ENCODE results near the gene SLC13A2. TPM values are rescaled to one million over a fixed set of nuclear protein-coding genes. Genes with fewer than 3 reads are reported as not detected.
A peak's percentile ranks its signal among the peaks of the same experiment; 100 is the strongest.

The SLC13A2 gene
- total and polyA plus RNA-seq, 2 experiments from 2014 or later: not detected

DNA sequence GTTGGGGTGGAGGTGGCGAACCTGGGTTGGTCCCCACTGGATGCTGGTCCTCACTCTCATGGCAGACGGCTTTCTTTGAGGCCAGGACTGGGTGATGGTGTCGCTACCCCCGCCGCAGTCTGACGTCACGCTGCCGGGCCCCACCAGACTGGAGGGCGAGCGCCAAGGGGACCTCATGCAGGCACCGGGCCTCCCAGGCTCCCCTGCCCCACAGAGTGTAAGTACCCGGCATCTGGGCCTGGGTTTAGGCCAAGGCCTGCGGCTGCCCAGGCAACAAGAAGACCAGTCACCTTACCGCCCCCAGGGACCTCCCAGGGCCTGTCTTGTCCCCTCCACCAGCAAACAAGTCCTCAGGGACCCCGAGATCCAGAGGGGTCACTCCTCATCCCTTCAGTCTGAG, 50.4 kb downstream of the SLC13A2 start:
- TF ChIP-seq, protein P1, sequence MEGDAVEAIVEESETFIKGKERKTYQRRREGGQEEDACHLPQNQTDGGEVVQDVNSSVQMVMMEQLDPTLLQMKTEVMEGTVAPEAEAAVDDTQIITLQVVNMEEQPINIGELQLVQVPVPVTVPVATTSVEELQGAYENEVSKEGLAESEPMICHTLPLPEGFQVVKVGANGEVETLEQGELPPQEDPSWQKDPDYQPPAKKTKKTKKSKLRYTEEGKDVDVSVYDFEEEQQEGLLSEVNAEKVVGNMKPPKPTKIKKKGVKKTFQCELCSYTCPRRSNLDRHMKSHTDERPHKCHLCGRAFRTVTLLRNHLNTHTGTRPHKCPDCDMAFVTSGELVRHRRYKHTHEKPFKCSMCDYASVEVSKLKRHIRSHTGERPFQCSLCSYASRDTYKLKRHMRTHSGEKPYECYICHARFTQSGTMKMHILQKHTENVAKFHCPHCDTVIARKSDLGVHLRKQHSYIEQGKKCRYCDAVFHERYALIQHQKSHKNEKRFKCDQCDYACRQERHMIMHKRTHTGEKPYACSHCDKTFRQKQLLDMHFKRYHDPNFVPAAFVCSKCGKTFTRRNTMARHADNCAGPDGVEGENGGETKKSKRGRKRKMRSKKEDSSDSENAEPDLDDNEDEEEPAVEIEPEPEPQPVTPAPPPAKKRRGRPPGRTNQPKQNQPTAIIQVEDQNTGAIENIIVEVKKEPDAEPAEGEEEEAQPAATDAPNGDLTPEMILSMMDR (IDR thresholded peaks at IDR 0.05; ENCODE audit: low read depth, low read length): no peak
- no peaks in the 10 kb centered on the region for H3K9me3 ChIP-seq (ENCODE audit: low read depth)
- no peak overlapping the region for H3K27ac ChIP-seq
- peaks cover 17% of the 10 kb centered on the region for H3K4me1 ChIP-seq (ENCODE audit: low read depth)
- H3K4me3 ChIP-seq: no peak overlapping the region
- no peaks in the 10 kb centered on the region for H3K36me3 ChIP-seq
- no peak for DNase-seq (ENCODE audit: low read depth in 1 of 2, low spot score in 1 of 2)
- H3K27me3 ChIP-seq: no peaks in the 10 kb centered on the region

DNA sequence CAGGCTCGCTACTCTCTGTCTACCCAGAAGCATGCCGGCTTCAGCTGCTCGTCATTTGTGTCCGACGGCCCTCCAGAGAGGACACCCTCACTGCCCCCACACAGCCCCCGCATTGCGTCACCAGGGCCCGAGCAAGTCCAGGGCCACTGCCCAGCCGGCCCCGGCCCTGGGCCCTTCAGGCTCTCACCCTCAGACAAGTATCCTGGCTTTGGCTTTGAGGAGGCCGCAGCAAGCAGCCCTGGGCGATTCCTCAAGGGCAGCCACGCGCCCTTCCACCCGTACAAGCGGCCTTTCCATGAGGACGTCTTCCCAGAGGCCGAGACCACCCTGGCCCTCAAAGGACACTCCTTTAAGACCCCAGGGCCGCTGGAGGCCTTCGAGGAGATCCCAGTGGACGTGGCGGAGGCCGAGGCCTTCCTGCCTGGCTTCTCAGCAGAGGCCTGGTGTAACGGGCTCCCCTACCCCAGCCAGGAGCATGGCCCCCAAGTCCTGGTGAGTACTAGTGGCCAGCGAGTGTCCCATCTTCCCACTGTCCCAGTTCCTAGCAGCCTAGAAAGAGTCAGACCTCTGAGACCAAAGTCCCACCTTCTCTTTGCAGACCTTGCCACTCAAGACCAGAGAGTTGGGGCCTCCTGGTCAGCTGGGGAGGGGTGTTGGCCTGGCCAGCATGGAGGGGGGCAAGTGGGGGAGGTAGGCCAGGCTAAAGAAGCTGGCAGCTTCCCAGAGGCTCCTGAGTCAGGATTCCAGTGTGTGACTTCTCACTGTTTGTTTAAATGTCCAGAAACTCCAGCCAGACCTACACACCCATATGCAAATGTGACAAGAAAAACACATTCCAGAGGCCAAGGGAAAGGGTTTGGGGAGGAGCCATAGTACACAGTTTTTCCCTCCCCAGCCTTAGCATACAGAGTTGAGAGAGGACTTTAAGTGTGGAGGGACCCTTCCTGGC, 51.3 kb downstream of the SLC13A2 start:
- Histone ChIP-seq H3K4me3 (no peak overlapping the region), H3K36me3 (no peaks in the 10 kb centered on the region), H3K4me1 (ENCODE audit: low read depth) (peaks cover 17% of the 10 kb centered on the region), H3K9me3 (ENCODE audit: low read depth) (no peaks in the 10 kb centered on the region), H3K27me3 (no peaks in the 10 kb centered on the region), H3K27ac (peak overlapping the region; percentile 73)
- TF ChIP-seq, protein P1 (IDR thresholded peaks at IDR 0.05; ENCODE audit: low read depth, low read length): no peak
- peak; percentile 43 to 71 for DNase-seq (ENCODE audit: low read depth in 1 of 2, low spot score in 1 of 2)

DNA sequence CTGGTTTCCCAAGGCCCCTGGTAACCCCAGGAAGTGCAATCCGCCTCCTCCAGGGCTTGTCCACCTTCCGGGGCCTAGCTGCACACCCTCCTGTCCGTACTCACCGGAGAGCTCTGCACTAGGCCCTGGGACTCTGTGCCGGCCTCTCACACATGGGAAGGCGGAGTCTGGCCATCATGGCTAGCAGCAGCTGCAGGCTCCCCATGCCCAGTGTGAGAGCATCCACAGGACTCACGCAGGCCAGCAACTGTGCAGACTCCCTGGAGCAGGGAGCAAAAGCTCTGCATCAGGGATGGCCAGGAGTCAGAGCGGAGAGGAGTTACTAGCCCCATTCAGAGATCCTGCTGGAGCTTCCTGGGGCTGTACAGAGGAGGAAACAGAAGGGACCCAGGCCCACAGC, 52.9 kb downstream of the SLC13A2 start:
- H3K36me3 ChIP-seq: no peaks in the 10 kb centered on the region
- no peak overlapping the region for H3K4me3 ChIP-seq
- no peak for DNase-seq (ENCODE audit: low read depth in 1 of 2, low spot score in 1 of 2)
- TF ChIP-seq, protein P1 (IDR thresholded peaks at IDR 0.05; ENCODE audit: low read depth, low read length): no peak
- no peaks in the 10 kb centered on the region for H3K27me3 ChIP-seq
- no peak overlapping the region for H3K27ac ChIP-seq
- peaks cover 17% of the 10 kb centered on the region for H3K4me1 ChIP-seq (ENCODE audit: low read depth)
- H3K9me3 ChIP-seq (ENCODE audit: low read depth): no peaks in the 10 kb centered on the region

DNA sequence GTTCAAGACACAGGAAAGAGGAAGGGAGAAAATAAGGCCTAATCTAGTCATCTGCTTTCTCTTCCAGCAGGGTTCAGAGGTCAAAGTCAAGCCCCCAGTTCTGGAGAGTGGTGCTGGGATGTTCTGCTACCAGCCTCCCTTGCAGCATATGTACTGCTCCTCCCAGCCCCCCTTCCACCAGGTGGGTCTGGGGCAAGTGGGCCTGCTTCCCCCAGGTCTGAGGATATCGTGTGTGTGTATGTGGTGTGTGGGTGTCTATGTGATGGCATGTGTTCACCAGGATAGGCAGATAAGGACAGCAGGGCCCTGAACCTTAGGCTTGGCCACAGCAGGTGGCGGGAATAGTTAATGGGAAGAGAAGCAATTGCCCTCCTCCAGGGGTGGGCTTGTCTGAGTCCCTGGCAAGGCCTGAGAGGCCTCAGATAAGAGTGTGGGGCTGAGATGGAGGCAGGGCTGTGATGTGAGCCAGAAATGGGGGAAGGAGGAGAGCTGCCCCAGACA, 53.8 kb downstream of the SLC13A2 start:
- TF ChIP-seq, protein P1 (IDR thresholded peaks at IDR 0.05; ENCODE audit: low read depth, low read length): no peak
- Histone ChIP-seq H3K27me3 (no peaks in the 10 kb centered on the region), H3K27ac (no peak overlapping the region), H3K4me1 (ENCODE audit: low read depth) (peaks cover 17% of the 10 kb centered on the region), H3K9me3 (ENCODE audit: low read depth) (no peaks in the 10 kb centered on the region), H3K36me3 (no peaks in the 10 kb centered on the region), H3K4me3 (no peak overlapping the region)
- DNase-seq (ENCODE audit: low read depth in 1 of 2, low spot score in 1 of 2): no peak

DNA sequence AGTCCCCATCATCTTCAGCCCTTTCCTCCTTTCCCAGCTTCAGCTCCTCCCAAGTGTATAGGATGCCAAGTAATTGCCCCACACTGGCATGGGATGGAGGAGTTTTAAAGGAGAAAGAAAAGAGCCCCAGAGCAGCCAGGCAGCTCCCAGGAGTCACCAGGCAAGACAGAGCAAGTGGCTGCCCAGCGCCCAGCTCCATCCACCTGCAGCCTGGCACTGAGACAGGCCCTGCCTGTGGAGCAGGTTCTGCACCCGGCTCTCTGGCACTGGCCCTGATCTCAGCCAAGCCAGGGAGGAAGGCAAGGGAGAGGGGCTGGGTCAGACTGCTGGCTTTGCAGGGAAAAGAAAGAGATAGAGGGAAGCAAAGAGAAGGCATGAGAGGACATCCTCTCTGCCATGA, 54.4 kb downstream of the SLC13A2 start:
- no peaks in the 10 kb centered on the region for H3K27me3 ChIP-seq
- no peak overlapping the region for H3K27ac ChIP-seq
- no peak for DNase-seq (ENCODE audit: low read depth in 1 of 2, low spot score in 1 of 2)
- no peaks in the 10 kb centered on the region for H3K9me3 ChIP-seq (ENCODE audit: low read depth)
- H3K4me3 ChIP-seq: no peak overlapping the region
- H3K4me1 ChIP-seq (ENCODE audit: low read depth): peaks cover 17% of the 10 kb centered on the region
- no peaks in the 10 kb centered on the region for H3K36me3 ChIP-seq
- TF ChIP-seq, protein P1 (IDR thresholded peaks at IDR 0.05; ENCODE audit: low read depth, low read length): no peak
